GM12872 (cell line): ENCODE results near the gene MMP13.

Experiments
- TF ChIP-seq, protein P1 (sequence below): IDR thresholded peaks from 3 replicates; pipeline ENCODE4 v1.5.1; 2011; ENCODE audit warnings: low read depth, mild to moderate bottlenecking, low read length, moderate library complexity; ENCODE audit not compliant: insufficient read depth

MMP13 gene

GRCh38 chr11:102926961-102927623 is 28.4 kb downstream of the MMP13 start:
- TF ChIP-seq, protein P1, sequence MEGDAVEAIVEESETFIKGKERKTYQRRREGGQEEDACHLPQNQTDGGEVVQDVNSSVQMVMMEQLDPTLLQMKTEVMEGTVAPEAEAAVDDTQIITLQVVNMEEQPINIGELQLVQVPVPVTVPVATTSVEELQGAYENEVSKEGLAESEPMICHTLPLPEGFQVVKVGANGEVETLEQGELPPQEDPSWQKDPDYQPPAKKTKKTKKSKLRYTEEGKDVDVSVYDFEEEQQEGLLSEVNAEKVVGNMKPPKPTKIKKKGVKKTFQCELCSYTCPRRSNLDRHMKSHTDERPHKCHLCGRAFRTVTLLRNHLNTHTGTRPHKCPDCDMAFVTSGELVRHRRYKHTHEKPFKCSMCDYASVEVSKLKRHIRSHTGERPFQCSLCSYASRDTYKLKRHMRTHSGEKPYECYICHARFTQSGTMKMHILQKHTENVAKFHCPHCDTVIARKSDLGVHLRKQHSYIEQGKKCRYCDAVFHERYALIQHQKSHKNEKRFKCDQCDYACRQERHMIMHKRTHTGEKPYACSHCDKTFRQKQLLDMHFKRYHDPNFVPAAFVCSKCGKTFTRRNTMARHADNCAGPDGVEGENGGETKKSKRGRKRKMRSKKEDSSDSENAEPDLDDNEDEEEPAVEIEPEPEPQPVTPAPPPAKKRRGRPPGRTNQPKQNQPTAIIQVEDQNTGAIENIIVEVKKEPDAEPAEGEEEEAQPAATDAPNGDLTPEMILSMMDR, result no peak

- TF ChIP-seq, protein P1, result no peak
Observed at GRCh38 chr11:102926517-102926916, 29.0 kb downstream of the MMP13 start.

DNA sequence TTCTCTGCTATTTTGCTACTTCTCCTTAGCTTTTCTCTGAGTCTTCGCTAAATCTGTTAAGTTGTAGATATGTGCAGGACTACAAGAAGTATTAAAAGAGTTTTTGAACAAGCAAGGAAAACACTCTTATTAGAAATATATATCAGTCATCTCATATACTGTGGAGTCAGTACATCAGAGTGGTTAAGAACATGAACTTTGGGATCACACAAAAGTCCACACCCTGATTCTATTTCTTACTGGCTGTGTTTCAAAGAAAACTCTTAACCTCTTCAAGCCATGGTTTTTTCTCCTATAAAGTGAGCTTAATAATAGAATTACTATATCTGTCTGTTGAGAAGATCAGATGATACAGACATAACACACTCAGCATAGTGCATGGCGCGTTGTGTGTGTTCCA is 29.5 kb downstream of the MMP13 start:
- TF ChIP-seq, protein P1, result no peak

DNA sequence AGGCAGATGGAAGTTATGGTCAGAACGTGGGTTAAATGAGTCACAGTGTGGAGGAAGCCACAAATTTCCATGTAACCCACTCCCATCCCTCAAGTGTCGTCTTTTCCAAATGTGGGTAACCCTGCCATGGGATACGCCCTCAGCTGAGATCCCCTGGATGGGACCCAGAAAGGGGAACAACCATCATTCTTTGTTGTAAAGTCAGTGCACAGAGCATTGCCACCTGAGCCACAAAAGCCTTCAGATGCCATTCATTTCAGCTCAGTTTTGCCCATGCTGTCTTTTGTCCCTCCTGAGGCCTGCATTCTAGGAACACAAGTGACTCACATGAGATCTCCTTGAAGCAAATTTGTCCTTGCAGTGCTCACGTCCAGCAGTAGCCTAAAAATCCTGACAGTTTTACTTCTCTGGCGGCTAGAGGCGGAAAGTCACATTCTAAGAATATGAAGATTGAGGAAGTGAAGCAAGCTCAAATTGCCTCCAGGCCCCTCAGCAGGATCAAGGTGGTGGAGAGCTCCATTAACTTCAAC is 30.6 kb downstream of the MMP13 start:
- TF ChIP-seq, protein P1, result no peak

GRCh38 chr11:102921587-102922220 is 33.8 kb downstream of the MMP13 start:
- TF ChIP-seq, protein P1, result no peak

DNA sequence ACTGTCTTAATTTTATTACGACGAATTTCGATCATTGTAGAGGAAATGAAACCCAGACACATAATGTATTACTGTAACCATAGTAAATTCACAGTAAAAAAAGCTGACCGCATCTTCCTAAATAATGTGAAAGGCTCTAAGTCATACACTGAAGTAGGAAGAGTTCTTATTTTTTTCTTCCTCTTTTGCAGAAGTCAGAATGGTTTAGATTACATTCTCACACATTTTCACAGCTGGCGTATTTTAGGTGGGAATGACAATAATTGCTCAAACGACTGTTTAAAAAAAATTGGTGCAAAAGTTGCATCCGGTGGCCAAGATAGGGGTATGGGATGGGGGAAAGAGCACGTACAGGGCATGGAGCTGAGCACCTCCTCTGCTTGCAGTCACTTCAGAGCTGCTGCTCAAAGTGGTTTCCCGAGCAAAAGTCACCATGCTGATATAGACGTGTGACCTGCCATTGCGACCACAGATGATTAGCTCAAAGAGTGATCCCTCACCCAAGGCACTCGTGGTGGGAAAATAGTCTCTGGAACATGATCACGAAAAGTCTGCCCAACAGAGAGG is 35.3 kb downstream of the MMP13 start:
- TF ChIP-seq, protein P1, result no peak

- TF ChIP-seq, protein P1, result no peak
Observed at GRCh38 chr11:102915044-102915375, 40.5 kb downstream of the MMP13 start.
